Skeletal muscle satellite cell (primary cell): ENCODE measurements around the gene LRRC8D.

ENCODE experiments used
- H3K27me3 ChIP-seq: 2 replicates; pipeline ENCODE4 v1.7.0; 2013; ENCODE audit warnings: low read length; ENCODE audit not compliant: control insufficient read depth, insufficient read depth
- H3K36me3 ChIP-seq: 2 replicates; pipeline ENCODE4 v1.7.0; 2013; ENCODE audit warnings: mild to moderate bottlenecking, control low read depth, low read length; ENCODE audit not compliant: insufficient read depth
- H3K4me1 ChIP-seq: 2 replicates; pipeline ENCODE4 v1.7.0; 2013; ENCODE audit warnings: low read length; ENCODE audit not compliant: control insufficient read depth, insufficient read depth
- H3K4me2 ChIP-seq: 2 replicates; pipeline ENCODE4 v1.7.0; 2013; ENCODE audit warnings: mild to moderate bottlenecking, low read length
- H3K4me3 ChIP-seq: 2 replicates; pipeline ENCODE4 v1.7.0; 2013; ENCODE audit warnings: low read length
- H3K9ac ChIP-seq: 2 replicates; pipeline ENCODE4 v1.7.0; 2013; ENCODE audit warnings: mild to moderate bottlenecking, low read depth, low read length, moderate library complexity
- H3K9me3 ChIP-seq: replicated peaks from 2 replicates; pipeline ENCODE4 v1.7.0; 2013; ENCODE audit warnings: mild to moderate bottlenecking, control low read depth, low read length

Gene LRRC8D

GRCh38 chr1:89953131-89953626 is 132.3 kb downstream of the LRRC8D start:
- peak overlapping the region; percentile 23 for H3K4me2 ChIP-seq
- no peaks in the 10 kb centered on the region for H3K36me3 ChIP-seq
- no peaks in the 10 kb centered on the region for H3K27me3 ChIP-seq
- no peaks in the 10 kb centered on the region for H3K9me3 ChIP-seq
- peak overlapping the region; percentile 54 for H3K9ac ChIP-seq
- peaks cover 31% of the 10 kb centered on the region for H3K4me1 ChIP-seq
- H3K4me3 ChIP-seq: no peak overlapping the region

- H3K4me3 ChIP-seq: no peak overlapping the region
These were observed 133.1 kb downstream of the LRRC8D start for GRCh38 chr1:89953929-89954328.

GRCh38 chr1:89954401-89954800 is 133.6 kb downstream of the LRRC8D start:
- Histone ChIP-seq H3K9me3 (no peaks in the 10 kb centered on the region), H3K4me2 (no peak overlapping the region), H3K27me3 (no peaks in the 10 kb centered on the region), H3K4me3 (no peak overlapping the region), H3K4me1 (peaks cover 31% of the 10 kb centered on the region), H3K36me3 (no peaks in the 10 kb centered on the region), H3K9ac (no peak overlapping the region)

More at GRCh38 chr1:89953929-89954328, 133.1 kb downstream of the LRRC8D start:
- Histone ChIP-seq H3K9ac (peak overlapping the region; percentile 43), H3K27me3 (no peaks in the 10 kb centered on the region), H3K4me1 (peaks cover 31% of the 10 kb centered on the region), H3K36me3 (no peaks in the 10 kb centered on the region), H3K4me2 (peak overlapping the region; percentile 23), H3K9me3 (no peaks in the 10 kb centered on the region)

GRCh38 chr1:89955311-89956205 is 134.7 kb downstream of the LRRC8D start:
- Histone ChIP-seq H3K9ac (no peak overlapping the region), H3K4me1 (peaks cover 31% of the 10 kb centered on the region), H3K36me3 (no peaks in the 10 kb centered on the region), H3K27me3 (no peaks in the 10 kb centered on the region), H3K4me2 (no peak overlapping the region), H3K9me3 (no peaks in the 10 kb centered on the region), H3K4me3 (no peak overlapping the region)

- Histone ChIP-seq H3K36me3 (no peaks in the 10 kb centered on the region), H3K4me3 (no peak overlapping the region), H3K9me3 (no peaks in the 10 kb centered on the region), H3K4me1 (peaks cover 26% of the 10 kb centered on the region), H3K27me3 (no peaks in the 10 kb centered on the region), H3K4me2 (no peak overlapping the region), H3K9ac (no peak overlapping the region)
These were observed 136.3 kb downstream of the LRRC8D start for GRCh38 chr1:89957107-89957506.

GRCh38 chr1:89958851-89959654 is 138.2 kb downstream of the LRRC8D start:
- Histone ChIP-seq H3K36me3 (no peaks in the 10 kb centered on the region), H3K4me1 (peaks cover 8% of the 10 kb centered on the region), H3K4me2 (no peak overlapping the region), H3K9ac (no peak overlapping the region), H3K4me3 (no peak overlapping the region), H3K9me3 (no peaks in the 10 kb centered on the region), H3K27me3 (no peaks in the 10 kb centered on the region)

- no peaks in the 10 kb centered on the region for H3K27me3 ChIP-seq
- no peak overlapping the region for H3K4me2 ChIP-seq
- no peaks in the 10 kb centered on the region for H3K9me3 ChIP-seq
- H3K4me3 ChIP-seq: no peak overlapping the region
- H3K4me1 ChIP-seq: peaks cover 8% of the 10 kb centered on the region
- H3K36me3 ChIP-seq: no peaks in the 10 kb centered on the region
- H3K9ac ChIP-seq: no peak overlapping the region
These were observed 138.9 kb downstream of the LRRC8D start for GRCh38 chr1:89959719-89960118.

GRCh38 chr1:89962024-89962741 is 141.4 kb downstream of the LRRC8D start:
- H3K9ac ChIP-seq: no peak overlapping the region
- no peaks in the 10 kb centered on the region for H3K9me3 ChIP-seq
- H3K4me2 ChIP-seq: peak overlapping the region; percentile 10
- H3K4me1 ChIP-seq: peaks cover 5% of the 10 kb centered on the region
- no peaks in the 10 kb centered on the region for H3K36me3 ChIP-seq
- no peak overlapping the region for H3K4me3 ChIP-seq
- H3K27me3 ChIP-seq: no peaks in the 10 kb centered on the region

GRCh38 chr1:89962742-89963075 is 141.9 kb downstream of the LRRC8D start:
- no peak overlapping the region for H3K4me2 ChIP-seq
- H3K36me3 ChIP-seq: no peaks in the 10 kb centered on the region
- H3K4me3 ChIP-seq: no peak overlapping the region
- peaks cover 4% of the 10 kb centered on the region for H3K4me1 ChIP-seq
- no peaks in the 10 kb centered on the region for H3K27me3 ChIP-seq
- H3K9ac ChIP-seq: no peak overlapping the region
- H3K9me3 ChIP-seq: no peaks in the 10 kb centered on the region

- no peaks in the 10 kb centered on the region for H3K27me3 ChIP-seq
- peaks cover 4% of the 10 kb centered on the region for H3K4me1 ChIP-seq
- H3K9me3 ChIP-seq: no peaks in the 10 kb centered on the region
- H3K4me2 ChIP-seq: no peak overlapping the region
- no peak overlapping the region for H3K9ac ChIP-seq
- no peak overlapping the region for H3K4me3 ChIP-seq
- no peaks in the 10 kb centered on the region for H3K36me3 ChIP-seq
These were observed 144.4 kb downstream of the LRRC8D start for GRCh38 chr1:89965193-89965768.

- no peaks in the 10 kb centered on the region for H3K27me3 ChIP-seq
- H3K4me2 ChIP-seq: no peak overlapping the region
- no peaks in the 10 kb centered on the region for H3K9me3 ChIP-seq
- no peak overlapping the region for H3K4me3 ChIP-seq
- no peak overlapping the region for H3K9ac ChIP-seq
- peaks cover 4% of the 10 kb centered on the region for H3K4me1 ChIP-seq
- H3K36me3 ChIP-seq: no peaks in the 10 kb centered on the region
These were observed 145.8 kb downstream of the LRRC8D start for GRCh38 chr1:89966656-89967055.
